IPS-18a (cell line): ENCODE measurements around the gene MRPS10.

Experiments
- H3K27ac ChIP-seq: one replicate; pipeline ENCODE4 v1.5.1; 2013; ENCODE audit warnings: low read length
- H3K27me3 ChIP-seq: one replicate; pipeline ENCODE4 v1.6.1; 2013; ENCODE audit warnings: mild to moderate bottlenecking, low read length; ENCODE audit not compliant: control insufficient read depth, insufficient read depth
- H3K36me3 ChIP-seq: one replicate; pipeline ENCODE4 v1.6.1; 2013; ENCODE audit warnings: low read depth, low read length; ENCODE audit not compliant: control insufficient read depth
- H3K4me1 ChIP-seq: one replicate; pipeline ENCODE4 v1.6.1; 2013; ENCODE audit warnings: low read depth, low read length; ENCODE audit not compliant: control insufficient read depth
- H3K4me3 ChIP-seq: one replicate; pipeline ENCODE4 v1.5.1; 2013; ENCODE audit warnings: low read length
- H3K9ac ChIP-seq: one replicate; pipeline ENCODE4 v1.6.1; 2013; ENCODE audit warnings: mild to moderate bottlenecking, low read length, moderate library complexity
- H3K9me3 ChIP-seq: one replicate; pipeline ENCODE4 v1.6.1; 2013; ENCODE audit warnings: low read depth, low read length; ENCODE audit not compliant: control insufficient read depth

MRPS10 gene

DNA sequence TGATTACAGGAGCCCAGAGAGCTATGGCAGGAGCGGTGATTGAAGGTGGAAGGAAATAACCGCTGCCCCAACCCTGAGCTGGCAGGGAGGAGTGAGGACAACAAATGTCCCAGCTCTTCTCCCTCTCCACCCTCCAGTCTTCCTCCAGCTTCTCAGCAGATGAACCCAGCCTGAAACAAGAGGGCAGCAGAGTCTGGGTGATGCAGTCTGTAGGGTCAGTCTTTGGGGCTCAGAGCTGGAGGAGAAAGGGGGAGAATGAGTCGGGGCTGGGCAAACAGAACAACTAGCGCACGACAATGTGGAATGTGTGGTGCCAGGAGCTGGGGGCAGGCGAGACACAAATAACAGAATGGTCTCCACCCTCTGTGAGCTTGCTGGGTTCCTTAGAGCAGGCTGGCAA is 49.0 kb downstream of the MRPS10 start:
- no peak overlapping the region for H3K27ac ChIP-seq

DNA sequence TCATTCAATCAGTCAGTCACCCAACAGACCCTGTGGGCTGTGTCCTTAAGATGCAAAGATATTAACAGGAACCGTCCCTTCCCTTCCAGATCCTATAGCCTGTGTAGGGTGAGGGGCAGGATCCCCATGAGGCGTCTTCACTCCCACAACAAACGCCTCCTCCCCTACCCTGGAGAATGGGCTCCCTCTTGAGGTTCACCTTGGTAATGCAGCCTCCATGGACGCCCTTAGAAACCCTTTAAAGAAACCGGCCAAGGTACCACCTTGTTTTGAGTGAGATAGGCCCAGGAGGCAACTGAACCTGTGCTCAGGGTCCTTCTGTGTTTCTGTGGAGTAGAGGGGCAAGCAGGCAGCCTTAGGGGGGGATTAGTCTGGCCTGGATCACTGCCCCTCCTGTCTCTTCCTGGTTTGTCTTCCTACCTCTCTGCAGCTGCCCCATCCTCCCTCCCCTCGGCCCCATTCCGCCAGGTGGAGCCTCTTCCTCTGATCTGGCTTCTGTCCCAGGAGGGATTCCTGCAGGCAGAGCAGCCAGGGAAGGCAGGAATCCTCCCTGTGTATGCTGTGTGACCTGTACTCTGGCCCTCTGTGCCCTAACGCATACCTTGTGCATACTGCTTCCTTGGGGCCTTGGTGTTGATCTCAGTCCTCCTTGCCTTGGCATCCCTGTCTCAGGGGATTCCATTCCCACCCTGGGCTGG is 51.1 kb downstream of the MRPS10 start:
- Histone ChIP-seq H3K9ac (no peak overlapping the region), H3K4me1 (peaks cover 14% of the 10 kb centered on the region), H3K9me3 (no peaks in the 10 kb centered on the region), H3K36me3 (no peaks in the 10 kb centered on the region), H3K27me3 (no peaks in the 10 kb centered on the region), H3K27ac (no peak overlapping the region), H3K4me3 (no peak overlapping the region)

More for the DNA sequence above, 49.0 kb downstream of the MRPS10 start:
- H3K36me3 ChIP-seq, result no peaks in the 10 kb centered on the region
- no peaks in the 10 kb centered on the region for H3K27me3 ChIP-seq
- H3K4me3 ChIP-seq, result no peak overlapping the region
- no peaks in the 10 kb centered on the region for H3K9me3 ChIP-seq
- H3K4me1 ChIP-seq, result peaks cover 8% of the 10 kb centered on the region
- H3K9ac ChIP-seq, result no peak overlapping the region

DNA sequence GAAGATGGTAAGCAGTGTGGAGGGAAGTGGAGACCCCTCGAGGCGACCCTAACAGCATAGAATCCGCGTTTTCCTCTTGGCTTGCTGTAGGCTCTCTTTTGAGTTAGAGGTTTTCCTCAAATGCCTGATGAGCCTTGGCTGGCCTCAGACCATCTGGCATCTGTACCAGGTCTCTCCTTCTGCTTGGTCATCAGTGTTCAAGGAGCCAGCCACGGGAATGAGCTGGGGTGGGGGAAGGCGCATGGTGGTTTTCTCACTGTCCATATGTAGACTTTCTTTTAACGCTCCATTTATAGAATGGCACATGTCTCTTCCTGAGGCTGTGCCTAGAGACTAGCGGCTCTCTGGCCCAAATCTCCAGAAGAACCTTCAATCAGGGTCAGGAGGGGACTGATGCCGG is 52.6 kb downstream of the MRPS10 start:
- Histone ChIP-seq H3K4me3 (no peak overlapping the region), H3K9ac (no peak overlapping the region), H3K4me1 (peaks cover 14% of the 10 kb centered on the region), H3K9me3 (no peaks in the 10 kb centered on the region), H3K36me3 (no peaks in the 10 kb centered on the region), H3K27ac (no peak overlapping the region), H3K27me3 (no peaks in the 10 kb centered on the region)

DNA sequence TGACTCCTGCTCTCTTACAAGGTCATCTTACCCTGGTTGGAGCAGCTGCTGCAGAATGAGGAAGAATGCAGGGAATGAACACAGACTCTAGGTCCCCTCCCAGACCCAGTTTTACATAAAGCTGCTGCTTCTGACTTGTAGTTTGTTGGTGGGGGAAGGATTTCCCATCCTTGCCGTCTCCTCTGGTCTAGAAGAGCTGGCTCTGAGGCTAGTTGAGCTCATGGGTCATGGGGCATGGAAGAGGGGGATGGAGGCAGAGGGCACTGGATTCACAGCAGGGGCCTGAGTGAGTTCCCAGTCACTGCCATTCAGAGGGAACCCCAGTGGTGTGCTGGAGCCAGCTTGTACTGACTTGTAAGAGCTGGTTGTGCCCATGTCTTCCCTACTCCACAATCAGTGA is 53.7 kb downstream of the MRPS10 start:
- no peaks in the 10 kb centered on the region for H3K9me3 ChIP-seq
- H3K27ac ChIP-seq, result no peak overlapping the region
- no peaks in the 10 kb centered on the region for H3K36me3 ChIP-seq
- H3K4me1 ChIP-seq, result peaks cover 14% of the 10 kb centered on the region
- H3K4me3 ChIP-seq, result no peak overlapping the region
- no peak overlapping the region for H3K9ac ChIP-seq
- H3K27me3 ChIP-seq, result no peaks in the 10 kb centered on the region

DNA sequence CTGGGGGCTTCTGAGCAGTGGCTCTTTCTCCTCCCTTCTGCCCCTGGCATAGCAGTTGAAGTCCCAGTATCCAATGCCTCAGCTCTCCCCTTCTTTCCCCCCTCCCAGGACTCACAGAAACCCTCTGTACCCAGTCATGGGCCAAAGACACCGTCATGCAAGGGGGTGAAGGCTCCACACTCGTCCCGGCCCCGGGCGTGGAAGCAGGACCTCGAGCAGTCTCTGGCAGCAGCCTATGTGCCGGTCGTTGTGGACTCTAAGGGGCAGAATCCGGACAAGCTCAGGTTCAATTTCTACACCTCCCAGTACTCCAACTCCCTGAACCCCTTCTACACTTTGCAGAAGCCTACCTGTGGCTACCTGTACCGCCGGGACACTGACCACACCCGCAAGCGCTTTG is 54.8 kb downstream of the MRPS10 start:
- no peak overlapping the region for H3K4me3 ChIP-seq
- H3K9ac ChIP-seq, result no peak overlapping the region
- H3K27me3 ChIP-seq, result no peaks in the 10 kb centered on the region
- H3K36me3 ChIP-seq, result no peaks in the 10 kb centered on the region
- no peak overlapping the region for H3K27ac ChIP-seq
- H3K9me3 ChIP-seq, result no peaks in the 10 kb centered on the region
- peaks cover 14% of the 10 kb centered on the region for H3K4me1 ChIP-seq

DNA sequence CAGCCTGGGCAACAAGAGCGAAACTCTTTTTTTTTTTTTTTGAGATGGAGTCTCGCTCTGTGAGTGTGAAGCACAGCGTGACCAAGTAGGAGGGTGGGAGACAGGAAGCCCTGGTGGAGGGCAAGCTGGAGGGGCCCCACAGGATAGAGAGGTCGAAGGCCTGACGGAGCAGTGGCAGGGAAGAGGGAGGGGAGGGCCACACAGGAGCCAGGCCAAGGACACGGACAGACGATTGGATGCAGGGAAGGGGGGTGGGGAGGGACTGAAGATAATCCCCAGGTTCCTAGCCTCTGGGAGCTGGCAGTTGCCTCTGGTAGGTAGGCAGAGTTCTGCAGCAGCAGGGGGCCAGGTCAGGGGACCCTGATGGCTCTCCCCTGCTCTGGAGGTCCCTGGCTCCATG is 55.3 kb downstream of the MRPS10 start:
- no peak overlapping the region for H3K9ac ChIP-seq
- no peaks in the 10 kb centered on the region for H3K9me3 ChIP-seq
- no peak overlapping the region for H3K4me3 ChIP-seq
- peaks cover 14% of the 10 kb centered on the region for H3K4me1 ChIP-seq
- H3K36me3 ChIP-seq, result no peaks in the 10 kb centered on the region
- H3K27me3 ChIP-seq, result no peaks in the 10 kb centered on the region
- no peak overlapping the region for H3K27ac ChIP-seq

DNA sequence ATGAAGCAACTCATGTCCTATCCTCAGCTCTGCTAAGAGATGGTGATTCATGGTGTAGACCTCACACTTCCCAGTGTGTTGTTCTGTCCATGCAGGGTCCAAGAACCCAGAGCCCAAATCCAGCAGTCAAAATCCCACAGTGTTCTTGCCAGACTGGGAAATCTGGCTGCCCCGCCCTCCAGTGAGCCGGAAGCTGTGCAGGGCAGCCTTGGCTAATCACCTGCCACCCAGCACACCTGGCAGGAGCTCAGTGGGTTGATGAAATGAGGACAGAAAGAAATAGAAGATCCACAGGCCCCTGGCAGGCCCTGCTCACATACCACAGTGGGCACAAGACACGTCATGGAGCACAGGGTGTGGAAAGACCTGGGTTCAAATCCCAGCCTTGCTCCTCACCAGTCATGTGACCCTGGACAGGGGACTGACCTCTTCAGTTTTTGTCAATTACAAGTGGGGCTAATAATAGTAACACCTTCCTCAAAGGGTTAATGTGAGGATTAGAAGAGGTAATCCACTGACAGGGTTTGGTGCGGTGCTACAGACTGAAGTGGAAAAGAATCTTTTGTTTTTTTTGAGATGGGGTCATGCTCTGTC is 58.1 kb downstream of the MRPS10 start:
- H3K4me3 ChIP-seq, result no peak overlapping the region
- H3K4me1 ChIP-seq, result peaks cover 12% of the 10 kb centered on the region
- no peaks in the 10 kb centered on the region for H3K27me3 ChIP-seq
- H3K27ac ChIP-seq, result no peak overlapping the region
- no peaks in the 10 kb centered on the region for H3K36me3 ChIP-seq
- H3K9me3 ChIP-seq, result no peaks in the 10 kb centered on the region
- H3K9ac ChIP-seq, result no peak overlapping the region

DNA sequence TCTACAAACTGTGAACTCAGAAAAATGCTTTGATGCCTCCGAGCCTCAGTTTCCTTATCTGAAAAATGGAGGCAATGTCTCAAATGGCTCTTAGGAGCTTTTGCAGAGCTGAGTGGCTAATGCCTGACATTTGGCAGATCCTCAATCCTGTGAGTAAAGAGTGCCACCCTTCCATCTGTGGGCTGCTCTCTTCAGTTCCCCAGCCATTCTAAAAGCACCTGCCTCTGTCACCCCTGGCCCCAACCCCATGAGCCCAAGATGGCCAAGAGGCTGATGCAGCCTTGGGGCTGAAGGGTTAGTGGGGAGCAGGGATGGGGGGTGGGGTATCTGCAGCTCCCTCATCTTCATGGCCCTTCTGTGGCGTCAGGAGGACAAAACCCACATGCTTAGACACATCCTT is 59.0 kb downstream of the MRPS10 start:
- H3K9ac ChIP-seq, result no peak overlapping the region
- H3K27me3 ChIP-seq, result no peaks in the 10 kb centered on the region
- no peak overlapping the region for H3K4me3 ChIP-seq
- no peaks in the 10 kb centered on the region for H3K9me3 ChIP-seq
- H3K36me3 ChIP-seq, result no peaks in the 10 kb centered on the region
- peaks cover 12% of the 10 kb centered on the region for H3K4me1 ChIP-seq
- no peak overlapping the region for H3K27ac ChIP-seq

DNA sequence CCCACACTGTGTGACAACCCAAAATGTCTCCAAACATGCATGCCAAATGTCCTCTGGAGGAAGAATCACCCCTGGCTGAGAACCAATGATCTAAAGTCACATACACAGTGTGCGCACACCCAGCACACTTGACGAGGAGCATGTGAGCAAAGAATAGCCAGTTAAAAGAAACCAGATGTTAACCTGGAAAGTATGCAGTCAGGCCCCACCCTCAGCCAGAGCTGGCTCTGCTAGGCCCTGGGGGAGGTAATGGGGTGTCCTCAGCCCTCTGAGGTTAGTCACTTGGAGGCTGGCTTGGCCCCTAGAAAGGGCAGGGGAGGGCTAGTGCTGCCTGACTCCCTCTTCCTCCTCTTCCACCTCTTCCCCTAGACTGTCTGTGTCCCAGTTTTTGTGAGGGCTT is 59.6 kb downstream of the MRPS10 start:
- no peaks in the 10 kb centered on the region for H3K27me3 ChIP-seq
- no peaks in the 10 kb centered on the region for H3K9me3 ChIP-seq
- H3K9ac ChIP-seq, result no peak overlapping the region
- H3K4me1 ChIP-seq, result peaks cover 12% of the 10 kb centered on the region
- H3K4me3 ChIP-seq, result no peak overlapping the region
- no peaks in the 10 kb centered on the region for H3K36me3 ChIP-seq
- no peak overlapping the region for H3K27ac ChIP-seq
